GM12878 (cell line): ENCODE measurements around the gene C19orf38. TPM values are rescaled to one million over a fixed set of nuclear protein-coding genes. Genes with fewer than 3 reads are reported as not detected.

Experiments used
- ATAC-seq: fragments of 200-7000 bp; cut with Tn5 transposase; 3 replicates; pipeline ENCODE4 v1.9.1; 2020; ENCODE audit warnings: mild to moderate bottlenecking, moderate library complexity
- BruUV-seq: library from RNA; stranded (reverse); fragments of 400-500 nt; replicated peaks from 2 replicates; lab custom pipeline; 2021; lab: Mats Ljungman, UMichigan
- CTCF ChIA-PET: fragments of 300-600 bp; sonication (Branson Sonifier 250); formaldehyde crosslinking; extraction: SDS; loops from one replicate; lab custom pipeline; 2021; ENCODE audit warnings: inconsistent platforms; lab: Yijun Ruan, JAX
- POLR2A ChIA-PET: fragments of 350-600 bp; formaldehyde crosslinking; extraction: SDS; loops from one replicate; lab custom pipeline; 2021; ENCODE audit warnings: inconsistent platforms; lab: Charles Lee
- RAD21 ChIA-PET: fragments of 300-600 bp; sonication (Branson Sonifier 250); formaldehyde crosslinking; loops from one replicate; lab custom pipeline; 2023; ENCODE audit warnings: antibody characterized with exemption; ENCODE audit not compliant: unreplicated experiment; lab: Charles Lee
- SMC1A ChIA-PET: fragments of 300-600 bp; sonication (Branson Sonifier 250); formaldehyde crosslinking; loops from one replicate; lab custom pipeline; 2023; ENCODE audit not compliant: unreplicated experiment, uncharacterized antibody; lab: Charles Lee
- DNase-seq: peaks from one replicate; pipeline ENCODE4 v3.0.0-alpha.2; 2011; ENCODE audit warnings: low read depth, low spot score
- FAIRE-seq: peaks from 3 replicates; lab custom pipeline; 2011; peaks lifted over from hg19 to GRCh38; lab: Jason Lieb, UNC
- H2AFZ ChIP-seq: 2 replicates; pipeline ENCODE4 v1.6.0; 2011; ENCODE audit warnings: low read depth, low read length, control low read depth; ENCODE audit not compliant: control insufficient read depth
- H3K27ac ChIP-seq: 2 replicates; pipeline ENCODE4 v1.5.1; 2011; ENCODE audit warnings: control low read depth; ENCODE audit not compliant: control insufficient read depth, insufficient read depth
- H3K27me3 ChIP-seq, 2 experiments: replicated peaks in 1 of 2; 2 replicates each; pipeline versions ENCODE4 v1.6.0 to v1.6.1; 2011; ENCODE audit warnings: low read length in 1 of 2; ENCODE audit not compliant: control insufficient read depth in 2 of 2, insufficient read depth in 2 of 2
- H3K36me3 ChIP-seq, 2 experiments: 2 replicates each; pipeline ENCODE4 v1.5.1; 2011; ENCODE audit warnings: low read length in 1 of 2; ENCODE audit not compliant: control insufficient read depth in 2 of 2, insufficient read depth in 2 of 2
- H3K4me1 ChIP-seq: 2 replicates; pipeline ENCODE4 v1.6.1; 2011; ENCODE audit warnings: mild to moderate bottlenecking, low read length, moderate library complexity, mixed read lengths; ENCODE audit not compliant: control insufficient read depth, insufficient read depth
- H3K4me2 ChIP-seq: 2 replicates; pipeline ENCODE4 v1.6.0; 2011; ENCODE audit warnings: control low read depth; ENCODE audit not compliant: control insufficient read depth, insufficient read depth
- H3K4me3 ChIP-seq: fragments of 200-600 bp; sonication (generic); 2 replicates; pipeline ENCODE4 v1.5.1; 2016
- H3K79me2 ChIP-seq: 2 replicates; pipeline ENCODE4 v1.6.0; 2011; ENCODE audit warnings: low read length; ENCODE audit not compliant: control insufficient read depth, insufficient read depth
- H3K9ac ChIP-seq: 2 replicates; pipeline ENCODE4 v1.8.0; 2011; ENCODE audit warnings: low read length, control low read depth, mixed read lengths; ENCODE audit not compliant: control insufficient read depth, insufficient read depth
- H3K9me3 ChIP-seq: replicated peaks from 3 replicates; pipeline ENCODE4 v1.5.1; 2011; ENCODE audit warnings: mild to moderate bottlenecking, low read length; ENCODE audit not compliant: control insufficient read depth, insufficient read depth
- H4K20me1 ChIP-seq: 2 replicates; pipeline ENCODE4 v1.6.0; 2011; ENCODE audit not compliant: control insufficient read depth, insufficient read depth
- BRCA1 ChIP-seq: IDR thresholded peaks from 2 replicates; pipeline ENCODE4 v1.6.1; 2011; ENCODE audit warnings: low read depth, low read length, improper control_type of control experiment
- CUX1 ChIP-seq: IDR thresholded peaks from 2 replicates; pipeline ENCODE4 v1.6.1; 2012; ENCODE audit warnings: improper control_type of control experiment, low read depth, low read length; ENCODE audit not compliant: insufficient replicate concordance
- ESRRA ChIP-seq: IDR thresholded peaks from 2 replicates; pipeline ENCODE4 v1.6.1; 2012; ENCODE audit warnings: mild to moderate bottlenecking, low read length, improper control_type of control experiment
- HSF1 ChIP-seq: fragments of 150-350 bp; IDR thresholded peaks from 2 replicates; pipeline ENCODE4 v1.6.1; 2014; ENCODE audit warnings: mild to moderate bottlenecking, low read depth, low read length
- MEF2A ChIP-seq: IDR thresholded peaks from 2 replicates; pipeline ENCODE4 v1.6.1; 2011; ENCODE audit warnings: low read depth, mild to moderate bottlenecking, low read length, moderate library complexity; ENCODE audit not compliant: insufficient read depth
- NR2C2 ChIP-seq: IDR thresholded peaks from 2 replicates; pipeline ENCODE4 v1.6.1; 2011; ENCODE audit warnings: borderline replicate concordance, low read depth; ENCODE audit not compliant: control insufficient read depth, insufficient read length
- NRF1 ChIP-seq: conservative IDR thresholded peaks from 2 replicates; pipeline ENCODE4 v1.6.1; 2011; ENCODE audit warnings: mild to moderate bottlenecking, low read depth, low read length, improper control_type of control experiment
- SUPT20H ChIP-seq: IDR thresholded peaks from 2 replicates; pipeline ENCODE4 v1.6.1; 2011; ENCODE audit warnings: low read depth, mild to moderate bottlenecking, low read length, moderate library complexity, borderline replicate concordance; ENCODE audit not compliant: control insufficient read depth
- SUZ12 ChIP-seq: fragments of 200-600 bp; sonication (generic); IDR thresholded peaks from one replicate; pipeline ENCODE4 v1.6.1; 2018; ENCODE audit warnings: antibody characterized with exemption, mild to moderate bottlenecking; ENCODE audit not compliant: unreplicated experiment
- ZNF217 ChIP-seq: fragments of 450-650 bp; IDR thresholded peaks from 2 replicates; pipeline ENCODE4 v1.6.1; 2017; ENCODE audit warnings: antibody characterized with exemption, mild to moderate bottlenecking
- WGBS: methylation state at CpG from one replicate; pipeline ENCODE4 v1.1.6; 2016; ENCODE audit warnings: low lambda C conversion rate; ENCODE audit not compliant: insufficient replicate concordance, insufficient coverage; ENCODE audit errors: missing lambda C conversion rate; 5-methylcytosine and 5-hydroxymethylcytosine counted together
- in situ Hi-C: fragments of 300-500 bp; cut with MboI; formaldehyde crosslinking; loops from 9 replicates; pipeline ENCODE4 v1.14.3; 2018; ENCODE audit warnings: mixed read lengths
- intact Hi-C: fragments of 100-400 bp; cut with micrococcal nuclease; formaldehyde crosslinking; loops from one replicate; pipeline ENCODE4 v1.14.2; 2022; ENCODE audit not compliant: unreplicated experiment
- polyA plus RNA-seq, 11 experiments: library from polyadenylated mRNA; depleted of rRNA in 4 of 11; unstranded in 6 of 11; stranded (reverse) in 5 of 11; fragments of >200 nt; fragmentation: Nextera tagmentation in 4 of 11; fragmentation: Illumina TruSeq in 1 of 11; extraction: Ambion mirVana in 4 of 11; extraction: Trizol in 1 of 11; gene quantifications; 1 replicate in 1 of 11; 2 replicates in 10 of 11; pipeline versions ENCODE4 v1.2.1 to v1.2.3, GENCODE V29; 2011 to 2016; ENCODE audit warnings: inconsistent platforms in 2 of 11, missing spikeins in 2 of 11, low read depth in 1 of 11
- total RNA-seq, 4 experiments: library from RNA; depleted of rRNA in 3 of 4; stranded (reverse); fragments of >200 nt in 3 of 4; fragmentation: Illumina TruSeq in 1 of 4; extraction: Trizol in 1 of 4; gene quantifications; 2 replicates each; pipeline versions ENCODE4 v1.2.1 to v1.2.3, GENCODE V29; 2013 to 2021
- TF ChIP-seq, protein P1 (sequence below): fragments of 450-650 bp; formaldehyde crosslinking; IDR thresholded peaks from 2 replicates; pipeline ENCODE4 v1.4.0; 2020; ENCODE audit warnings: mild to moderate bottlenecking, moderate library complexity

C19orf38 gene
- total and polyA plus RNA-seq, 10 of the 15 experiments (the other 5 are each of a cell fraction or from before 2014, with no cell fraction given): 2.6 to 7.5 (median 5.0) TPM

DNA sequence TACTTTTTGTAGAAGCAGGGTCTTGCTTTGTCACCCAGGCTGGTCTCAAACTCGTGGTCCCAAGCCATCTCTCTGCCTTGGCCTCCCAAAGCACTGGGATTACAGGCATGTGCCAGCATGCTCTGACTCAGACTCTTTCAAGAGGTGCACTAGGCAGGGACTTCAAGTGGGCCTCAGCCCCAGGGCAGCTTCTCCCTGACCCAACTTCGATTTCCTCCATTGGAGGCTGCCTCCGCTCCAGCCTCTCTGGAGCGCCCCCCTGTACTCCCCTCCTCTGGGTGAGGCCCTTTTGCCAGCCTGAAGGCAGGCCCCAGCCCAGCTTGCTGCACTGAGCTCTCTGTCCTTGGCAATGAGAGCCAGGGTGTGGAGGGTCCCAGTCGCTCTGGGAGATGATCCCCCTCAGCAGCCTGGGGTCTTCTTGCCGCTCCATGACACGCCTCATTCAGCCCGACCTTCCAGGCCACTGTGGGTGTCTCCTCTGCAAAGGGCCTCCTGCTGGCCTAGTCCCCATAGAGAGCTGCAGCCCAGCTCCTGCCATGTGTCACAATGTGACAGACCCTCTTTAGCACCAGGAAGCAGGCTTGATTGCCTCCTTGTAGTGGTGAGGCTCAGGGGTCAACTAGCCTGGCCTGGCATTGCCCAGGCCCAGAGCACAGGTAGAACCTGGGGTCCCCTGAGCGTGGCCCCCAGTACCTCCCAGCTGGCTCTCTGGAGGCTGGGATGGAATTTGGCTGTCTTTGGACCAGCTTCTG is 39.6 kb downstream of the C19orf38 start:
- H3K36me3 ChIP-seq: peaks cover 4 to 13% of the 10 kb centered on the region in 2 experiments; a peak in 3 of 4 replicates
- WGBS: 33% methylated on average over 9 of the region's 9 CpGs
- H2AFZ ChIP-seq: no peak overlapping the region
- peaks cover 56% of the 10 kb centered on the region for H3K79me2 ChIP-seq
- H3K9me3 ChIP-seq: no peaks in the 10 kb centered on the region
- DNase-seq (no peak), FAIRE-seq (no peak), ATAC-seq (peak; percentile 78)
- H3K4me2 ChIP-seq: peak overlapping the region; percentile 26; the same call in 1 of the 2 replicates
- RAD21 ChIA-PET: interaction anchor here (0.8 to 2.9 kb wide), 10 partner anchors 10 to 201 kb away, joined by 3 to 42 read pairs (median 4); partner anchors contain the start of genes CARM1, DNM2 and LDLR
- H3K4me1 ChIP-seq: peaks cover 20% of the 10 kb centered on the region
- POLR2A ChIA-PET: interaction anchor here (0.6 to 2.1 kb wide), 9 partner anchors 9 to 565 kb away, joined by 3 to 11 read pairs (median 5); partner anchors contain the start of gene SMARCA4
- peak overlapping the region; percentile 41 for H3K27ac ChIP-seq
- H3K4me3 ChIP-seq: no peak overlapping the region
- peaks cover 6% of the 10 kb centered on the region; the same call in 1 of the 2 replicates for H4K20me1 ChIP-seq
- H3K27me3 ChIP-seq: no peaks in the 10 kb centered on the region
- BruUV-seq: no TSS peak
- SMC1A ChIA-PET: interaction anchor here (0.6 to 4.2 kb wide), 9 partner anchors 8 to 168 kb away, joined by 3 to 28 read pairs (median 4); no protein-coding TSS in a partner anchor
- intact Hi-C loops (no loop called here), in situ Hi-C loops (no loop called here)
- CTCF ChIA-PET: interaction anchor here (0.6 to 3.0 kb wide), 12 partner anchors 9 to 246 kb away, joined by 3 to 21 read pairs (median 4); no protein-coding TSS in a partner anchor
- peak overlapping the region; percentile 38; the same call in 1 of the 2 replicates for H3K9ac ChIP-seq
- TF ChIP-seq HSF1: no peak
- TF ChIP-seq, protein P1, sequence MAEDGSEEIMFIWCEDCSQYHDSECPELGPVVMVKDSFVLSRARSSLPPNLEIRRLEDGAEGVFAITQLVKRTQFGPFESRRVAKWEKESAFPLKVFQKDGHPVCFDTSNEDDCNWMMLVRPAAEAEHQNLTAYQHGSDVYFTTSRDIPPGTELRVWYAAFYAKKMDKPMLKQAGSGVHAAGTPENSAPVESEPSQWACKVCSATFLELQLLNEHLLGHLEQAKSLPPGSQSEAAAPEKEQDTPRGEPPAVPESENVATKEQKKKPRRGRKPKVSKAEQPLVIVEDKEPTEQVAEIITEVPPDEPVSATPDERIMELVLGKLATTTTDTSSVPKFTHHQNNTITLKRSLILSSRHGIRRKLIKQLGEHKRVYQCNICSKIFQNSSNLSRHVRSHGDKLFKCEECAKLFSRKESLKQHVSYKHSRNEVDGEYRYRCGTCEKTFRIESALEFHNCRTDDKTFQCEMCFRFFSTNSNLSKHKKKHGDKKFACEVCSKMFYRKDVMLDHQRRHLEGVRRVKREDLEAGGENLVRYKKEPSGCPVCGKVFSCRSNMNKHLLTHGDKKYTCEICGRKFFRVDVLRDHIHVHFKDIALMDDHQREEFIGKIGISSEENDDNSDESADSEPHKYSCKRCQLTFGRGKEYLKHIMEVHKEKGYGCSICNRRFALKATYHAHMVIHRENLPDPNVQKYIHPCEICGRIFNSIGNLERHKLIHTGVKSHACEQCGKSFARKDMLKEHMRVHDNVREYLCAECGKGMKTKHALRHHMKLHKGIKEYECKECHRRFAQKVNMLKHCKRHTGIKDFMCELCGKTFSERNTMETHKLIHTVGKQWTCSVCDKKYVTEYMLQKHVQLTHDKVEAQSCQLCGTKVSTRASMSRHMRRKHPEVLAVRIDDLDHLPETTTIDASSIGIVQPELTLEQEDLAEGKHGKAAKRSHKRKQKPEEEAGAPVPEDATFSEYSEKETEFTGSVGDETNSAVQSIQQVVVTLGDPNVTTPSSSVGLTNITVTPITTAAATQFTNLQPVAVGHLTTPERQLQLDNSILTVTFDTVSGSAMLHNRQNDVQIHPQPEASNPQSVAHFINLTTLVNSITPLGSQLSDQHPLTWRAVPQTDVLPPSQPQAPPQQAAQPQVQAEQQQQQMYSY (CRISPR knock-in tag): no peak
- no peak for TF ChIP-seq ZNF217
- TF ChIP-seq NR2C2: no peak
- TF ChIP-seq NRF1: no peak
- no peak for TF ChIP-seq BRCA1
- TF ChIP-seq SUPT20H: no peak
- no peak for TF ChIP-seq ESRRA
- TF ChIP-seq CUX1: no peak
- no peak for TF ChIP-seq SUZ12
- TF ChIP-seq MEF2A: no peak
